Osteoblast (primary cell): ENCODE data around the gene DAB2IP. TPM values are rescaled to one million over a fixed set of nuclear protein-coding genes. Genes with fewer than 3 reads are reported as not detected.

Experiments used
- DNase-seq: peaks from one replicate; pipeline ENCODE4 v3.0.0; 2011; ENCODE audit warnings: low spot score, mixed read lengths; ENCODE audit not compliant: insufficient read length; ENCODE audit errors: missing footprints
- H2AFZ ChIP-seq: 2 replicates; pipeline ENCODE4 v1.6.0; 2011; ENCODE audit warnings: mild to moderate bottlenecking, low read length
- H3K27ac ChIP-seq: 2 replicates; pipeline ENCODE4 v1.5.1; 2011; ENCODE audit warnings: mild to moderate bottlenecking, low read depth, low read length, moderate library complexity
- H3K27me3 ChIP-seq: 2 replicates; pipeline ENCODE4 v1.6.0; 2012; ENCODE audit warnings: mild to moderate bottlenecking, control low read depth, inconsistent platforms, low read length, moderate library complexity; ENCODE audit not compliant: insufficient read depth
- H3K36me3 ChIP-seq: 2 replicates; pipeline ENCODE4 v1.5.1; 2011; ENCODE audit warnings: mild to moderate bottlenecking, low read length, control low read depth, moderate library complexity; ENCODE audit not compliant: insufficient read depth
- H3K4me1 ChIP-seq: 2 replicates; pipeline ENCODE4 v1.5.1; 2011; ENCODE audit warnings: mild to moderate bottlenecking, low read length, control low read depth, moderate library complexity; ENCODE audit not compliant: insufficient read depth
- H3K4me2 ChIP-seq: 2 replicates; pipeline ENCODE4 v1.6.0; 2011; ENCODE audit warnings: mild to moderate bottlenecking, low read length; ENCODE audit not compliant: insufficient read depth
- H3K4me3 ChIP-seq: fragments of 200-600 bp; sonication (generic); 3 replicates; pipeline ENCODE4 v1.5.1; 2012; ENCODE audit warnings: mild to moderate bottlenecking, low read length, inconsistent platforms; ENCODE audit not compliant: insufficient read depth
- H3K79me2 ChIP-seq: 2 replicates; pipeline ENCODE4 v1.6.0; 2012; ENCODE audit warnings: mild to moderate bottlenecking, low read length, control low read depth, inconsistent platforms; ENCODE audit not compliant: insufficient read depth
- H3K9me3 ChIP-seq: 2 replicates; pipeline ENCODE4 v1.5.1; 2011; ENCODE audit warnings: low read depth, low read length, control low read depth
- H4K20me1 ChIP-seq: 2 replicates; pipeline ENCODE4 v1.6.0; 2012; ENCODE audit warnings: mild to moderate bottlenecking, low read length, control low read depth; ENCODE audit not compliant: insufficient read depth
- total RNA-seq: library from RNA; depleted of rRNA; stranded (reverse); fragments of >200 nt; gene quantifications from 2 replicates; pipeline ENCODE4 v1.2.3, GENCODE V29; 2012
- TF ChIP-seq, protein P1 (sequence below): IDR thresholded peaks from 2 replicates; pipeline ENCODE4 v1.5.1; 2011; ENCODE audit warnings: mild to moderate bottlenecking, low read depth, low read length, moderate library complexity; ENCODE audit errors: extremely low read depth

The DAB2IP gene
- total RNA-seq, 1 donor = 60.8 TPM

- H4K20me1 ChIP-seq = no peaks in the 10 kb centered on the region
- H3K4me2 ChIP-seq = no peak overlapping the region
- TF ChIP-seq, protein P1, sequence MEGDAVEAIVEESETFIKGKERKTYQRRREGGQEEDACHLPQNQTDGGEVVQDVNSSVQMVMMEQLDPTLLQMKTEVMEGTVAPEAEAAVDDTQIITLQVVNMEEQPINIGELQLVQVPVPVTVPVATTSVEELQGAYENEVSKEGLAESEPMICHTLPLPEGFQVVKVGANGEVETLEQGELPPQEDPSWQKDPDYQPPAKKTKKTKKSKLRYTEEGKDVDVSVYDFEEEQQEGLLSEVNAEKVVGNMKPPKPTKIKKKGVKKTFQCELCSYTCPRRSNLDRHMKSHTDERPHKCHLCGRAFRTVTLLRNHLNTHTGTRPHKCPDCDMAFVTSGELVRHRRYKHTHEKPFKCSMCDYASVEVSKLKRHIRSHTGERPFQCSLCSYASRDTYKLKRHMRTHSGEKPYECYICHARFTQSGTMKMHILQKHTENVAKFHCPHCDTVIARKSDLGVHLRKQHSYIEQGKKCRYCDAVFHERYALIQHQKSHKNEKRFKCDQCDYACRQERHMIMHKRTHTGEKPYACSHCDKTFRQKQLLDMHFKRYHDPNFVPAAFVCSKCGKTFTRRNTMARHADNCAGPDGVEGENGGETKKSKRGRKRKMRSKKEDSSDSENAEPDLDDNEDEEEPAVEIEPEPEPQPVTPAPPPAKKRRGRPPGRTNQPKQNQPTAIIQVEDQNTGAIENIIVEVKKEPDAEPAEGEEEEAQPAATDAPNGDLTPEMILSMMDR = no peak
- H2AFZ ChIP-seq = no peak overlapping the region
- no peaks in the 10 kb centered on the region for H3K36me3 ChIP-seq
- H3K27me3 ChIP-seq = peaks cover 55% of the 10 kb centered on the region
- H3K27ac ChIP-seq = no peak overlapping the region
- H3K4me1 ChIP-seq = no peaks in the 10 kb centered on the region
- no peaks in the 10 kb centered on the region for H3K79me2 ChIP-seq
- no peak overlapping the region for H3K4me3 ChIP-seq
- peak; percentile 18 for DNase-seq
- H3K9me3 ChIP-seq = no peaks in the 10 kb centered on the region
Measured at GRCh38 chr9:121660876-121661275, 9.4 kb downstream of the DAB2IP start.

- H3K27me3 ChIP-seq = peaks cover 58% of the 10 kb centered on the region
- H3K9me3 ChIP-seq = no peaks in the 10 kb centered on the region
- TF ChIP-seq, protein P1 = no peak
- H3K4me3 ChIP-seq = no peak overlapping the region
- H2AFZ ChIP-seq = no peak overlapping the region
- H3K79me2 ChIP-seq = no peaks in the 10 kb centered on the region
- no peak overlapping the region for H3K27ac ChIP-seq
- H3K4me1 ChIP-seq = no peaks in the 10 kb centered on the region
- no peak overlapping the region for H3K4me2 ChIP-seq
- no peaks in the 10 kb centered on the region for H3K36me3 ChIP-seq
- DNase-seq = no peak
- no peaks in the 10 kb centered on the region for H4K20me1 ChIP-seq
Measured at GRCh38 chr9:121661328-121661727, 9.9 kb downstream of the DAB2IP start.

DNA sequence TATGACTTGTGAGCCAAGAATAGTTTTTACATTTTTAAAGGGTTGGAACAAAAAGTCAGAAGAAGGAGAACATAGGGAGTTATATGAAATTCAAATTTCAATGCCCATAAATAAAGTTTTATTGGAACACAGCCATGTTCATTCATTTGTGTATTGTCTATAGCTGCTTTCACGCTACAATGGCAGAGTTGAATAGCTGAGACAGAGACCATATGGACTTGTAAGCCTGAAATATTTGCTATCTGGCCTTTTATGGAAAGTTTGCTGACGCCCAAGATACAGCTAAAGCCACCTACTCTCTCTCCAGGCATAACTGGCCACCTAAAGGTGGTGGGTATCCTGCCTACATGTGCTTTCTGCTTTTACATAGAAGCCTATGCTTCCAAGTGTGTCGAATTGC, 10.9 kb downstream of the DAB2IP start:
- Histone ChIP-seq H3K9me3 (no peaks in the 10 kb centered on the region), H3K79me2 (no peaks in the 10 kb centered on the region), H3K36me3 (no peaks in the 10 kb centered on the region), H4K20me1 (no peaks in the 10 kb centered on the region), H3K27ac (no peak overlapping the region), H3K27me3 (peaks cover 55% of the 10 kb centered on the region), H2AFZ (no peak overlapping the region), H3K4me1 (no peaks in the 10 kb centered on the region), H3K4me2 (no peak overlapping the region), H3K4me3 (no peak overlapping the region)
- TF ChIP-seq, protein P1 = no peak
- peak; percentile 47 for DNase-seq

GRCh38 chr9:121662891-121663580, 11.6 kb downstream of the DAB2IP start:
- H3K4me3 ChIP-seq = no peak overlapping the region
- no peaks in the 10 kb centered on the region for H3K36me3 ChIP-seq
- no peak overlapping the region for H3K27ac ChIP-seq
- H2AFZ ChIP-seq = no peak overlapping the region
- no peaks in the 10 kb centered on the region for H3K9me3 ChIP-seq
- H3K79me2 ChIP-seq = no peaks in the 10 kb centered on the region
- peaks cover 48% of the 10 kb centered on the region for H3K27me3 ChIP-seq
- DNase-seq = peak; percentile 34
- TF ChIP-seq, protein P1 = no peak
- no peaks in the 10 kb centered on the region for H4K20me1 ChIP-seq
- no peaks in the 10 kb centered on the region for H3K4me1 ChIP-seq
- no peak overlapping the region for H3K4me2 ChIP-seq
